WTC11 (cell line): ENCODE measurements around the gene SCD. TPM values are rescaled to one million over a fixed set of nuclear protein-coding genes. Genes with fewer than 3 reads are reported as not detected.

Experiments
- ATAC-seq: fragments of 200-7000 bp; cut with Tn5 transposase; 2 replicates; pipeline ENCODE4 v1.10.0; 2021; ENCODE audit warnings: mild to moderate bottlenecking, moderate library complexity
- CTCF ChIA-PET: fragments of 300-600 bp; sonication (Branson Sonifier 250); formaldehyde crosslinking; loops from one replicate; lab custom pipeline; 2021; ENCODE audit warnings: antibody characterized with exemption; lab: Charles Lee
- POLR2A ChIA-PET: fragments of 350-600 bp; sonication (Branson Sonifier 250); formaldehyde crosslinking; loops from one replicate; lab custom pipeline; 2021; ENCODE audit warnings: antibody characterized with exemption; lab: Charles Lee
- DNase-seq: peaks from one replicate; pipeline ENCODE4 v3.0.0; 2021; ENCODE audit warnings: low spot score
- H3K27ac Mint-ChIP-seq: 2 replicates; pipeline ENCODE4 v1.8.0; 2021; ENCODE audit warnings: mixed read lengths
- H3K27me3 Mint-ChIP-seq: 2 replicates; pipeline ENCODE4 v1.8.0; 2021; ENCODE audit warnings: low read depth, mild to moderate bottlenecking, moderate library complexity, mixed read lengths
- H3K36me3 Mint-ChIP-seq: 2 replicates; pipeline ENCODE4 v1.8.0; 2021; ENCODE audit warnings: mixed read lengths
- H3K4me1 Mint-ChIP-seq: 2 replicates; pipeline ENCODE4 v1.8.0; 2022; ENCODE audit warnings: mixed read lengths
- H3K4me3 Mint-ChIP-seq: 2 replicates; pipeline ENCODE4 v1.8.0; 2021; ENCODE audit warnings: mild to moderate bottlenecking, moderate library complexity, mixed read lengths
- H3K9me3 Mint-ChIP-seq: 2 replicates; pipeline ENCODE4 v1.8.0; 2021; ENCODE audit warnings: mixed read lengths
- ATF1 ChIP-seq: sonication (generic); formaldehyde crosslinking; IDR thresholded peaks from 2 replicates; pipeline ENCODE4 v1.8.1; 2023; ENCODE audit warnings: mild to moderate bottlenecking, moderate library complexity, missing genetic modification reagents
- CREM ChIP-seq: sonication (generic); formaldehyde crosslinking; IDR thresholded peaks from 2 replicates; pipeline ENCODE4 v1.8.1; 2022; ENCODE audit warnings: mild to moderate bottlenecking, missing genetic modification reagents, moderate library complexity
- CTCF ChIP-seq: fragments of 200-600 bp; IDR thresholded peaks from 2 replicates; pipeline ENCODE4 v1.8.0; 2022; ENCODE audit warnings: antibody characterized with exemption
- EMX1 ChIP-seq: fragments of 250-450 bp; sonication (Bioruptor Pico); IDR thresholded peaks from 2 replicates; pipeline ENCODE4 v1.8.0; 2021; ENCODE audit warnings: mild to moderate bottlenecking
- ERG ChIP-seq: fragments of 250-450 bp; sonication (Bioruptor Pico); IDR thresholded peaks from 2 replicates; pipeline ENCODE4 v1.8.0; 2021; ENCODE audit warnings: mild to moderate bottlenecking
- ETV6 ChIP-seq: sonication (generic); formaldehyde crosslinking; IDR thresholded peaks from 2 replicates; pipeline ENCODE4 v1.8.1; 2022; ENCODE audit warnings: mild to moderate bottlenecking, missing genetic modification reagents
- FOXJ3 ChIP-seq: sonication (generic); formaldehyde crosslinking; IDR thresholded peaks from 2 replicates; pipeline ENCODE4 v1.9.0; 2021; ENCODE audit warnings: missing genetic modification reagents, mild to moderate bottlenecking, borderline replicate concordance
- FOXP1 ChIP-seq: sonication (generic); formaldehyde crosslinking; IDR thresholded peaks from 2 replicates; pipeline ENCODE4 v1.8.0; 2022; ENCODE audit warnings: missing genetic modification reagents, mild to moderate bottlenecking, moderate library complexity, borderline replicate concordance
- GABPB1 ChIP-seq: sonication (generic); formaldehyde crosslinking; IDR thresholded peaks from 2 replicates; pipeline ENCODE4 v1.8.1; 2023; ENCODE audit warnings: mild to moderate bottlenecking, missing genetic modification reagents
- JUN ChIP-seq: sonication (generic); formaldehyde crosslinking; IDR thresholded peaks from 2 replicates; pipeline ENCODE4 v1.8.0; 2023; ENCODE audit warnings: mild to moderate bottlenecking, missing genetic modification reagents
- MLX ChIP-seq: sonication (generic); formaldehyde crosslinking; IDR thresholded peaks from 2 replicates; pipeline ENCODE4 v1.8.1; 2023; ENCODE audit warnings: mild to moderate bottlenecking, missing genetic modification reagents, moderate library complexity
- NFATC4 ChIP-seq: fragments of 250-450 bp; sonication (Bioruptor Pico); IDR thresholded peaks from 2 replicates; pipeline ENCODE4 v1.9.0; 2021; ENCODE audit warnings: mild to moderate bottlenecking
- NFYB ChIP-seq: sonication (generic); formaldehyde crosslinking; conservative IDR thresholded peaks from 2 replicates; pipeline ENCODE4 v1.8.0; 2022; ENCODE audit warnings: low read depth, missing genetic modification reagents
- SP1 ChIP-seq: sonication (generic); formaldehyde crosslinking; conservative IDR thresholded peaks from 2 replicates; pipeline ENCODE4 v1.8.1; 2022; ENCODE audit warnings: missing genetic modification reagents
- TEAD1 ChIP-seq: sonication (generic); formaldehyde crosslinking; IDR thresholded peaks from 2 replicates; pipeline ENCODE4 v1.8.0; 2022; ENCODE audit warnings: mild to moderate bottlenecking, missing genetic modification reagents
- TEAD4 ChIP-seq: sonication (generic); formaldehyde crosslinking; IDR thresholded peaks from 2 replicates; pipeline ENCODE4 v1.8.0; 2022; ENCODE audit warnings: mild to moderate bottlenecking, missing genetic modification reagents
- TP53 ChIP-seq: sonication (generic); formaldehyde crosslinking; IDR thresholded peaks from 2 replicates; pipeline ENCODE4 v1.8.1; 2023; ENCODE audit warnings: mild to moderate bottlenecking, missing genetic modification reagents
- ZBTB43 ChIP-seq: sonication (generic); formaldehyde crosslinking; IDR thresholded peaks from 2 replicates; pipeline ENCODE4 v1.8.1; 2023; ENCODE audit warnings: mild to moderate bottlenecking, missing genetic modification reagents
- ZNF121 ChIP-seq: sonication (generic); formaldehyde crosslinking; IDR thresholded peaks from 2 replicates; pipeline ENCODE4 v1.8.0; 2023; ENCODE audit warnings: missing genetic modification reagents
- ZNF232 ChIP-seq: sonication (generic); formaldehyde crosslinking; IDR thresholded peaks from 2 replicates; pipeline ENCODE4 v1.8.0; 2022; ENCODE audit warnings: mild to moderate bottlenecking, missing genetic modification reagents
- ZSCAN18 ChIP-seq: fragments of 250-450 bp; sonication (Bioruptor Pico); IDR thresholded peaks from 2 replicates; pipeline ENCODE4 v2.1.2; 2022; ENCODE audit warnings: mild to moderate bottlenecking, moderate library complexity
- total RNA-seq: library from RNA; stranded (reverse); gene quantifications from 3 replicates; pipeline ENCODE4 v1.2.3, GENCODE V29; 2021
- TF ChIP-seq, protein P1 (sequence below): sonication (generic); formaldehyde crosslinking; IDR thresholded peaks from 2 replicates; pipeline ENCODE4 v1.8.0; 2023; ENCODE audit warnings: missing genetic modification reagents, mild to moderate bottlenecking, borderline replicate concordance
- TF ChIP-seq, protein P2 (sequence below): sonication (generic); formaldehyde crosslinking; IDR thresholded peaks from 2 replicates; pipeline ENCODE4 v1.8.1; 2022; ENCODE audit warnings: mild to moderate bottlenecking, missing genetic modification reagents, moderate library complexity, borderline replicate concordance
- TF ChIP-seq, protein P3 (sequence below): sonication (generic); formaldehyde crosslinking; IDR thresholded peaks from 2 replicates; pipeline ENCODE4 v1.8.0; 2022; ENCODE audit warnings: mild to moderate bottlenecking, missing genetic modification reagents

SCD gene
- total RNA-seq, 1 experiment from 2014 or later = 556 TPM

DNA sequence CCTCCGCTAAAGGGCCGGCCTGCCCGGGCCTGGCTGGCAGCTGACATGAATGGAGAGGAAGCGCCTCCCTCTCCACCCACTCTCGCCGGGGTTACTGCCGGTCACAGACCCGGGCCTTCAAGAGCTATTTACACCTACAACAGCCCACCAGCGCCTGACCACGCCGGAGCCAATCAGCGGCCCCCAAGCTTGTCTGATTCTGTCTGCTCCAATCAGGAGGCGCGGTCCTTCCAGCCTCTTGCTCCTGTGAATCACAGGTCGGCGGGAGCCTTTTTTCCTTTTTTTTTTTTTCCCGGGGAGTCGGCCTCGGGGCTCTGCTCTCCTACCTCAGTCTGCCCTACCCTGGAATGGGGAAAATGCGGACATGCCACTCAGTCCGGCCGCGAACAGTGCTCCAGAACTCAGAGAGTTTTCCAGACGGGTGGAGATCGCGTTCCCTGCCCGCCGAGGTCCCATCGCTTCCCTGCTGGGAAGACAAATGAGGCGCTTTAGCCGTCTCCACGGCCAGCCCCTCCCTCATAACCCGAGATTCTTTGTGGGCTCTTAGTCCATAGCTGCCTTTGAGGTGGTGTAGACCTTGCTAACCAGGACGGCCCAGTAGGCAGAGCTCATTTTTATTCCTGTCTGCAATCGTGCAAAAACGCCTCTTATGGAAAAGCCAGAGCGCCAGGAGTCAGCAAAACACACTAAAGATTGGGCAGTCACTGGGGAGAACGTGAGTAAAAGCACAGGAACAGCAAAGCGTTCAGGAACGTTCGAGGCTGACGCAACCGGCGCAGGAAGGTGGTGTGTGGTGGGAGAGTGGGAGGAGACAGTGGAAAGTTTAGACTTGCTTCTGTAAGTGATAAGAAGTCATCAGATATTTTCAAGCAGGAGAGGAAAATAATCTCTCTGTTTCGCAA, 26.5 kb downstream of the SCD start:
- Mint-ChIP-seq H3K4me1 (peaks cover 21% of the 10 kb centered on the region), H3K4me3 (no peak overlapping the region), H3K27ac (no peak overlapping the region), H3K36me3 (no peaks in the 10 kb centered on the region), H3K9me3 (no peaks in the 10 kb centered on the region), H3K27me3 (no peaks in the 10 kb centered on the region)
- ChIA-PET POLR2A (interaction anchor here (0.5 to 3.0 kb wide), 19 partner anchors 10 to 473 kb away, joined by 3 to 104 read pairs (median 4); partner anchors contain the start of genes BLOC1S2, HIF1AN and SCD), CTCF (interaction anchor here (0.5 to 2.0 kb wide), 13 partner anchors 9 to 925 kb away, joined by 3 to 21 read pairs (median 4); partner anchors contain the start of gene SCD)
- peak; percentile 98 for DNase-seq
- peak; percentile 94 for ATAC-seq
- TF ChIP-seq, protein P1, sequence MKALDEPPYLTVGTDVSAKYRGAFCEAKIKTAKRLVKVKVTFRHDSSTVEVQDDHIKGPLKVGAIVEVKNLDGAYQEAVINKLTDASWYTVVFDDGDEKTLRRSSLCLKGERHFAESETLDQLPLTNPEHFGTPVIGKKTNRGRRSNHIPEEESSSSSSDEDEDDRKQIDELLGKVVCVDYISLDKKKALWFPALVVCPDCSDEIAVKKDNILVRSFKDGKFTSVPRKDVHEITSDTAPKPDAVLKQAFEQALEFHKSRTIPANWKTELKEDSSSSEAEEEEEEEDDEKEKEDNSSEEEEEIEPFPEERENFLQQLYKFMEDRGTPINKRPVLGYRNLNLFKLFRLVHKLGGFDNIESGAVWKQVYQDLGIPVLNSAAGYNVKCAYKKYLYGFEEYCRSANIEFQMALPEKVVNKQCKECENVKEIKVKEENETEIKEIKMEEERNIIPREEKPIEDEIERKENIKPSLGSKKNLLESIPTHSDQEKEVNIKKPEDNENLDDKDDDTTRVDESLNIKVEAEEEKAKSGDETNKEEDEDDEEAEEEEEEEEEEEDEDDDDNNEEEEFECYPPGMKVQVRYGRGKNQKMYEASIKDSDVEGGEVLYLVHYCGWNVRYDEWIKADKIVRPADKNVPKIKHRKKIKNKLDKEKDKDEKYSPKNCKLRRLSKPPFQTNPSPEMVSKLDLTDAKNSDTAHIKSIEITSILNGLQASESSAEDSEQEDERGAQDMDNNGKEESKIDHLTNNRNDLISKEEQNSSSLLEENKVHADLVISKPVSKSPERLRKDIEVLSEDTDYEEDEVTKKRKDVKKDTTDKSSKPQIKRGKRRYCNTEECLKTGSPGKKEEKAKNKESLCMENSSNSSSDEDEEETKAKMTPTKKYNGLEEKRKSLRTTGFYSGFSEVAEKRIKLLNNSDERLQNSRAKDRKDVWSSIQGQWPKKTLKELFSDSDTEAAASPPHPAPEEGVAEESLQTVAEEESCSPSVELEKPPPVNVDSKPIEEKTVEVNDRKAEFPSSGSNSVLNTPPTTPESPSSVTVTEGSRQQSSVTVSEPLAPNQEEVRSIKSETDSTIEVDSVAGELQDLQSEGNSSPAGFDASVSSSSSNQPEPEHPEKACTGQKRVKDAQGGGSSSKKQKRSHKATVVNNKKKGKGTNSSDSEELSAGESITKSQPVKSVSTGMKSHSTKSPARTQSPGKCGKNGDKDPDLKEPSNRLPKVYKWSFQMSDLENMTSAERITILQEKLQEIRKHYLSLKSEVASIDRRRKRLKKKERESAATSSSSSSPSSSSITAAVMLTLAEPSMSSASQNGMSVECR (CRISPR knock-in tag) = 0 out of 2 replicates have a peak, but pooled peaks have one; percentile 11
- peak; percentile 70; the same call in 1 of the 2 replicates for TF ChIP-seq EMX1 (CRISPR knock-in tag)
- TF ChIP-seq GABPB1 (CRISPR knock-in tag) = peak; percentile 99
- peak; percentile 65 for TF ChIP-seq SP1 (CRISPR knock-in tag)
- TF ChIP-seq JUN (CRISPR knock-in tag) = no peak
- TF ChIP-seq TEAD1 (CRISPR knock-in tag) = no peak; the same call in 1 of the 2 replicates
- TF ChIP-seq FOXJ3 (CRISPR knock-in tag) = no peak
- TF ChIP-seq, protein P2, sequence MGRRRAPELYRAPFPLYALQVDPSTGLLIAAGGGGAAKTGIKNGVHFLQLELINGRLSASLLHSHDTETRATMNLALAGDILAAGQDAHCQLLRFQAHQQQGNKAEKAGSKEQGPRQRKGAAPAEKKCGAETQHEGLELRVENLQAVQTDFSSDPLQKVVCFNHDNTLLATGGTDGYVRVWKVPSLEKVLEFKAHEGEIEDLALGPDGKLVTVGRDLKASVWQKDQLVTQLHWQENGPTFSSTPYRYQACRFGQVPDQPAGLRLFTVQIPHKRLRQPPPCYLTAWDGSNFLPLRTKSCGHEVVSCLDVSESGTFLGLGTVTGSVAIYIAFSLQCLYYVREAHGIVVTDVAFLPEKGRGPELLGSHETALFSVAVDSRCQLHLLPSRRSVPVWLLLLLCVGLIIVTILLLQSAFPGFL (CRISPR knock-in tag) = peak; percentile 66; the same call in 1 of the 2 replicates
- no peak for TF ChIP-seq MLX (CRISPR knock-in tag)
- 0 out of 2 replicates have a peak, but pooled peaks have one; percentile 25 for TF ChIP-seq CREM (CRISPR knock-in tag)
- TF ChIP-seq ZBTB43 (CRISPR knock-in tag) = peak; percentile 64; the same call in 1 of the 2 replicates
- no peak for TF ChIP-seq ETV6 (CRISPR knock-in tag)
- TF ChIP-seq NFYB (CRISPR knock-in tag) = peak; percentile 75
- TF ChIP-seq, protein P3, sequence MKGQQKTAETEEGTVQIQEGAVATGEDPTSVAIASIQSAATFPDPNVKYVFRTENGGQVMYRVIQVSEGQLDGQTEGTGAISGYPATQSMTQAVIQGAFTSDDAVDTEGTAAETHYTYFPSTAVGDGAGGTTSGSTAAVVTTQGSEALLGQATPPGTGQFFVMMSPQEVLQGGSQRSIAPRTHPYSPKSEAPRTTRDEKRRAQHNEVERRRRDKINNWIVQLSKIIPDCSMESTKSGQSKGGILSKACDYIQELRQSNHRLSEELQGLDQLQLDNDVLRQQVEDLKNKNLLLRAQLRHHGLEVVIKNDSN (CRISPR knock-in tag) = peak; percentile 89
- no peak for TF ChIP-seq ZNF232 (CRISPR knock-in tag)
- TF ChIP-seq TP53 = no peak
- TF ChIP-seq NFATC4 = no peak
- peak; percentile 37; the same call in 1 of the 2 replicates for TF ChIP-seq TEAD4 (CRISPR knock-in tag)
- no peak for TF ChIP-seq ERG (CRISPR knock-in tag)
- no peak for TF ChIP-seq ATF1
- TF ChIP-seq ZSCAN18 (CRISPR knock-in tag) = no peak
- peak; percentile 99 for TF ChIP-seq ZNF121 (CRISPR knock-in tag)
- TF ChIP-seq FOXP1 (CRISPR knock-in tag) = peak; percentile 52; the same call in 1 of the 2 replicates
- no peak for TF ChIP-seq CTCF
